NCI-H1436 (cell line): ENCODE measurements around the gene FANCM.

Experiments
- DNase-seq: peaks from one replicate; lab custom pipeline; 2025; lab: John Stamatoyannopoulos, UW

The FANCM gene, protein sequence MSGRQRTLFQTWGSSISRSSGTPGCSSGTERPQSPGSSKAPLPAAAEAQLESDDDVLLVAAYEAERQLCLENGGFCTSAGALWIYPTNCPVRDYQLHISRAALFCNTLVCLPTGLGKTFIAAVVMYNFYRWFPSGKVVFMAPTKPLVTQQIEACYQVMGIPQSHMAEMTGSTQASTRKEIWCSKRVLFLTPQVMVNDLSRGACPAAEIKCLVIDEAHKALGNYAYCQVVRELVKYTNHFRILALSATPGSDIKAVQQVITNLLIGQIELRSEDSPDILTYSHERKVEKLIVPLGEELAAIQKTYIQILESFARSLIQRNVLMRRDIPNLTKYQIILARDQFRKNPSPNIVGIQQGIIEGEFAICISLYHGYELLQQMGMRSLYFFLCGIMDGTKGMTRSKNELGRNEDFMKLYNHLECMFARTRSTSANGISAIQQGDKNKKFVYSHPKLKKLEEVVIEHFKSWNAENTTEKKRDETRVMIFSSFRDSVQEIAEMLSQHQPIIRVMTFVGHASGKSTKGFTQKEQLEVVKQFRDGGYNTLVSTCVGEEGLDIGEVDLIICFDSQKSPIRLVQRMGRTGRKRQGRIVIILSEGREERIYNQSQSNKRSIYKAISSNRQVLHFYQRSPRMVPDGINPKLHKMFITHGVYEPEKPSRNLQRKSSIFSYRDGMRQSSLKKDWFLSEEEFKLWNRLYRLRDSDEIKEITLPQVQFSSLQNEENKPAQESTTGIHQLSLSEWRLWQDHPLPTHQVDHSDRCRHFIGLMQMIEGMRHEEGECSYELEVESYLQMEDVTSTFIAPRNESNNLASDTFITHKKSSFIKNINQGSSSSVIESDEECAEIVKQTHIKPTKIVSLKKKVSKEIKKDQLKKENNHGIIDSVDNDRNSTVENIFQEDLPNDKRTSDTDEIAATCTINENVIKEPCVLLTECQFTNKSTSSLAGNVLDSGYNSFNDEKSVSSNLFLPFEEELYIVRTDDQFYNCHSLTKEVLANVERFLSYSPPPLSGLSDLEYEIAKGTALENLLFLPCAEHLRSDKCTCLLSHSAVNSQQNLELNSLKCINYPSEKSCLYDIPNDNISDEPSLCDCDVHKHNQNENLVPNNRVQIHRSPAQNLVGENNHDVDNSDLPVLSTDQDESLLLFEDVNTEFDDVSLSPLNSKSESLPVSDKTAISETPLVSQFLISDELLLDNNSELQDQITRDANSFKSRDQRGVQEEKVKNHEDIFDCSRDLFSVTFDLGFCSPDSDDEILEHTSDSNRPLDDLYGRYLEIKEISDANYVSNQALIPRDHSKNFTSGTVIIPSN (N-terminal part only)

DNA sequence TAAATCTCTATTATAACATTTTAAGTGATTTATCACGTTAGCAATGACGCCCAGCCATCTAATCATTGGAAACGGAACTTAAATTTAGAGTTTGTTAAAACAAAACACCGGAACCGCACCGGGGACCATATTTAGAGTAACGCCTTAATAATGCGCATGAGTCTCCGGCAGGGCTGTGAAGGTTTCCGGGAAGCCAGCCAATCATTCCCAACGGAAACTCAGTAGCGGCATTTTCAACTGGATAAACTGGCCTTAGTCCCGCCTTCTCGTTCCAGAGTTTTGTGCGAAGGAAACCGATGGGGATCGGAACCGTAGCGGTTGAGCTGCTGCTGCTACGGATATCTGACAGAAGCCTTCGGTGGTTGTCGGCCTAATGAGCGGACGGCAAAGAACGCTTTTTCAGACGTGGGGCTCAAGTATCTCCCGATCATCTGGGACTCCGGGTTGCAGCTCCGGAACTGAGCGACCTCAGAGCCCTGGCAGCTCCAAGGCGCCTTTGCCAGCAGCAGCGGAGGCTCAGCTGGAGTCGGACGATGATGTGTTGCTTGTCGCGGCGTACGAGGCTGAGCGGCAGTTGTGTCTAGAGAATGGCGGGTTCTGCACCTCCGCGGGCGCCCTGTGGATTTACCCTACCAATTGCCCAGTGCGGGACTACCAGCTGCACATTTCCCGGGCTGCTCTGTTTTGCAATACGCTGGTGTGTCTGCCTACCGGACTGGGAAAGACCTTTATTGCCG is at the start of gene FANCM:
FANCM (plus strand) TSS at position 272 of the 737 bp plus-strand sequence; CDS start at position 374, 102 bp downstream.
- peak; percentile 95 for DNase-seq

DNA sequence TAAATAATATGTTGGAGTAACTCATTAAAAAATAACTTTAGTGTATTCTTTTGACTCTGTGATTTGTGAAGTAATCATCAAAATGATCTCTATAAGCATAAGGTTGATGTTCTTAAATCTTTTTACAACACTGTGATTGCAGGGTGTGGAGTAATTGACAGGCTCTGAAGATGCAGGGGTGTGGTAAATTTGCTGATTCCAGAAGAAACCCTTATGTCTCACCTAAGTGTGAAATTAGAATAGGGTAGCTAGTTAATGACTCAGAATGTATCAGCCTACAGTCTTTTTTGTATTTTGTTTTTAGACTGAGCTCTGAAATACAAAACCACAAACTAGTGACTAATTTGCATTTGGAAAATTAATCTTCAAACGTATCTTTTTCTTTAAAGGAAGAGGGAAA is 45.9 kb upstream of the FANCM start:
- no peak for DNase-seq

DNA sequence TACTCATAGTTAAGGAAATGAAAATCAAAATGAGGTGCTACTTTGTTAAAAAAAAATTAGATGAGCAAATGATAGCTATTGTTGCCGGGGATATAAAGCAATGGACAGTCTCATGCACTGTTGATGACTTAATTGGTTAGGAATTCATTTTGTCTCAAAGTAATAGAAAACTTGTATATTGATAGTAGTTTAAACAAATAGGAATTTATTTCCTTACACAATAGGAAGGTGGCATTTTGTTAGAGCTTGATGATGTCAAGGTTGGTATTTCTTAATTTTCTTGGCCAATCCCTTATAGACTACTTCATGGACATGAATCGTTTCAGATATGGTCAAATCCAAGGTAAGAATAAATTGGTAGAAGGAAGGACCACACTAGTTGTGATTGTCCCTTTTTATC is 44.0 kb upstream of the FANCM start:
- no peak for DNase-seq

DNA sequence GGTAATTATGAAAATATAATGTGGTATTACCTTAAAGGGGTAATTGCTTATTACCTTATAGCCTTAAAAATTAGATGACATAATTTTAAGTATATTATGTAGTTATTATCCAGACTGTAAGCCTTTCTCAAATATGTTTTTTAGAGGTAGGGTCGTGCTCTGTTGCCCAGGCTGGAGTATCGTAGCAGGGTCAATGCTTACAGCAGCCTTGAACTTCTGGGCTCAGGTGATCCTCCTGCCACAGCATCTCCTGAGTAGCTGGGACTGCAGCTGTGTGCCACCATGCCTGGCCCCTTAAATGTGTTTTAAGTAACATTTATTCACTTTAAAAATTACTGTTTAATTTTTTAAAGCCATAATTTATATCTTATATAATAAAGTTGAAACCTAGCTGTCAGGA is 41.5 kb upstream of the FANCM start:
- DNase-seq: no peak

DNA sequence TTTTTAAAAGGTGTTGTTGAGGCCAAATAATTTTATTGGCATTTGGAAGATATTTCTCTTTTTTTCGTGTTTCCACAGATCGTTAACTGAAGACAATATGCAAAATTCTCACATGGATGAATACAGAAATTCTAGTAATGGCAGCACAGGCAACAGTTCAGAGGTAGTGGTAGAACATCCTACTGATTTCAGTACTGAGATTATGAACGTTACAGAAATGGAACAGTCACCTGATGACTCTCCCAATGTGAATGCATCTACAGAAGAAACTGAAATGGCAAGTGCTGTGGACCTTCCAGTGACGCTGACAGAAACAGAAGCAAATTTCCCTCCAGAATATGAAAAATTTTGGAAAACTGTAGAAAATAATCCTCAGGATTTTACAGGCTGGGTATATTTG is 40.6 kb upstream of the FANCM start:
- DNase-seq: no peak

DNA sequence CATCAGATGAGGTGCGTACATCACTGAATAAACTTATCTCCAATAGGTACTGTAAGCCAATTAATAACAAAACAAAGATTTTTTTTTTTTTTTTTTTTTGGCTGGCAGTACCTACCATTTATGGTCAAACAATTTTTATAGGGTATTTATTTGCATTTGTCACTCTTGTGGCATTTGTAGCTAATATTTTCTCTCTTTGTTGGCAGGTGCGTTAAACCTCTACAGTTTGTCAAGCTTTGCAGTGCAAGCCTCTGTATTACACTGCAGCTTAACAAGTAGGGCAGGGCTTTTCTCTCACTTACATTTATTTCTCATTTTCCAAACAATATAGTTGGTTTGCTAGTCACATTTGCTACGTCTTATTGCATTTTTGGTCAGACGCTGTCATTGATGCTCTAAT is 39.5 kb upstream of the FANCM start:
- DNase-seq: no peak

DNA sequence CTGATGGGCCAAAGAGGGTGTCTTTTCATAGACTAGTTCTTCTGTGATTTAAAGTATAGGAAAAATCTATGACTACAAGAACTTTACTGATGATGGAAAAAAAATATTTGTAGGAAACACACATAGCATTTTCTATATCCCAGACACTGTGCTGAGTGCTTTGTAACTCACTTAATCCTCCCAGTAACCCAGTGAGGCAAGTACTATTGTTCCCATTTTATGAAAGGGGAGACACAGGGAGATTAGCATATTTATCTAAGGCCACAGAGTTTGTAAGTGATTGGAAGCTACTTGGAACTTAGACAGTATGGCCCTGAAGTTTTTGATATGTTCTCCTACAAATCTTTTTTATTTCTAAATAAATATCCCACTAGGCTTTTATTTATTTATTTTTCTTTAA is 31.9 kb upstream of the FANCM start:
- DNase-seq: no peak

DNA sequence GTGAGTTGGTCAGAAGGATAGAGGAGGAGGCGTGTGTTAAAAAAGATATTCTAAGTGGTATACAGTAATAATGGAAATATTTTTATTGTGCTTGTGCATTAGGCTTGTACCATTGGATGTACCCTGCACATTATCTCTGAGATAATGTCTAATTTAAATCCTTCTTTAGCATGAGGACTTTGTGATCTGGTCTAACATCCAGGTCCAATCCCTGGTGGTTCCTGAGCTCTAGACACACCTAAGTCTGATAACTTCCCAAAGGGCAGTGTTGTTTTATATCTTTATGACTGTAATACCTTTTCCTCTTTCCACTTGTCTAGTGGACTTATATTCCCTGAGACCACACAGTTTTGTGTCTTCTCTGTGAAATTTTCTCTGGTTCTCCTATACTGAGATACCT is 31.2 kb upstream of the FANCM start:
- DNase-seq: no peak

DNA sequence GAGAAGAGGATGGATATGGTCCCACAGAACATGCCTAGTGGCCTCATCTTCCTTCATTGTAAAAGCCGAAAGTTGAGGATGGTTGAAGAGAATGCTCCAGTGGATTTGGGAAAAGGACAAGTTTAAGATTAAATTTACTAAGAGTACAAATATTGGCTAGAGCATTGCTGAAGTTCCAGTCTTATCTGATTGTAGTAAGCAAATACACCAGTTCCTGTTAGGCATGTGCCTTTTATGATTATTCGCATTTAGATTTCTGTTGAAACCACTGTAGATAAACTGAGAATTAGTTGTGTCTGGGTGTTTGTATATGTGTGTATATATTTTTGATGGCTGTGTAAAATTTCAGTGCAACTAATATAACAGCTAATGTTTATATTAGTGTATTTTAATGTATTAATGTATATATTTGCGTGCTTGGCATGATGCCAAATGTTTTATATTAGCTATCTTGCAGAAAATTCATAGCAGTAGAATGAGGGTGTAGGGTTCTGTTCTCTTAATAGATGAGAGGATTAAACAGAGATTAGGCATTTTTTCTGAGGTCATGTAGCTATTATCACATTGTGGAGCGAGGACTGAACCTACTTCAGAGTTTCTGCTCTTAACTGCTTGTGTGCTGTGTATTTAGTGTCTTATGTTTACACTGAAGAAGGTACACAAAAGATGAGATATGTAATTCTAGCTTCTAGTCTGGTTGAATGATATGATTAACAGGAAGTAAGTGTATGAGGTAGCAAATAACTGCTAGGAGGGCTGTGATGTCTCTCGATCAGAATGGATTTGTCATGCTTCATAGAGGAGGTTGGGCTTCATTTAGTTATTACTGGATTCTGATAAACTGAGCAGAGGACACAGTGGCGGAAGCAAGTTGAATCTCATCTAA is 22.6 kb upstream of the FANCM start:
- DNase-seq: peak; percentile 42

DNA sequence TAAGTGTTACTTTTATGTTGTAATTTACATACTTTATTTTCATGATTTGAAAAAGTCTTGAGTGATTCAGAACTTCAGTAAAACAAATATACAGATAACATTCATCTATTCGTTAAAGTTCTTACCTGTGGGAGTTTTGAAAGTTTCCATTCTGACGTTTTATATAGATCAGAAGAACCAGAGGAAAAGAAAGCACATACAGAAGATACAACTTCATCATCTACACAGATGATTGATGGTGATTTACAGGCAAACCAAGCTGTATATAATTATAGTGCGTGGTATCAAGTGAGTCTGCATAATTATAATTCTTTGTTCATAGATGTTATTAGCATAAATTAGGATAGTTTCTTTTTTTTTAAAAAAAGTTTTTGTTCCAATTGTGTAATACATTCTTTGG is 21.4 kb upstream of the FANCM start:
- no peak for DNase-seq

DNA sequence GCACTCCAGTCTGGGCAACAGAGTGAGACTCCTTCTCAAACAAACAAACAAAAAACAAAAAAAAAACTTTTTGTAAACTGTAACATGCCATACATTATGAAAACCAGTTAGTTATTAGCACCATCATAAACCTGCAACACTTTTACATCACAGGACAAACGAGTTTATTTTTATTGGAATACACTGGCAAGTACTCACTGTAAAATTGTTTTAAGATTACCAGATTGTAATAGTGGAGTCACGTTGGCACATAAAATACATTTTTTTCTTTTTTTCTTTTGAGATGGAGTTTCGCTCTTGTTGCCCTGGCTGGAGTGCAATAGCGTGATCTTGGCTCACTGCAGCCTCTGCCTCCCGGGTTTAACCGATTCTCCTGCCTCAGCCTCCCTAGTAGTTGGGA is 17.1 kb upstream of the FANCM start:
- no peak for DNase-seq

DNA sequence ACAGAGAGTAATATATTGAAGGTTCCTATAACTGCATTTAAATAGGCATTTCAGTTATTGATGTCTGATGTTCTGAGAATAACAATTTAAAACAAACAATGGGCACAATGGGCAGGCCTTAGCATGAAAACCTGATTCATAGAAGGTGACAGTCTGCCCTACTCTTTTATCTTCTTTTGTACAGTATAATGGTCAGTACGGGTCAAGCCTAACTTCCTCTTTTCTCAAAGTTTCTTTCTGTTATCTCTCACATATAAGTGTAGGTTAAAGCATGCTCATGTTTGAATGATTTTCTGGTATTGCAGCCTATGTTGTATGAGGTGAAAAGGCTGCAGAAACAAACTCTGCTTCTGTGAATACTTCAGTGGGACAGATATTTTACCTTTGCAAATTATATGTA is 15.6 kb upstream of the FANCM start:
- DNase-seq: no peak

DNA sequence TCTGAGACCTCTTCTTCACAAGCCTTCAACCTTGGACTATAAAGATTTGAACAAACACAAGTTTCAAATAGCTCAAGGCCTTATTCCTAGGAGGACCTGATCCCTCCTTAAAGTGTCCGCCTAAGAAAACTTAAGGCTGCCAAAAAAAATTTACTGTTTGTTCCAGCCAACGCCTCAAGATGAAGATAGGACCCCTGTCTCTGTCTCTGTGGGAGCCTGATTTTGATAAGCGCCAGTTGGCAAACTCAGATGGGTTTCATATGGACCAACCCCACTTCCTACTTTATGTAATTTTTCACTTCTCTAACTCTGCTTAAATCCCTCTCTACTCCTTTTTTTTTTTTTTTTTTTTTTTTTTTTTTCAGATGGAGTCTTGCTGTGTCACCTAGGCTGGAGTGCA is 12.5 kb upstream of the FANCM start:
- DNase-seq: no peak

DNA sequence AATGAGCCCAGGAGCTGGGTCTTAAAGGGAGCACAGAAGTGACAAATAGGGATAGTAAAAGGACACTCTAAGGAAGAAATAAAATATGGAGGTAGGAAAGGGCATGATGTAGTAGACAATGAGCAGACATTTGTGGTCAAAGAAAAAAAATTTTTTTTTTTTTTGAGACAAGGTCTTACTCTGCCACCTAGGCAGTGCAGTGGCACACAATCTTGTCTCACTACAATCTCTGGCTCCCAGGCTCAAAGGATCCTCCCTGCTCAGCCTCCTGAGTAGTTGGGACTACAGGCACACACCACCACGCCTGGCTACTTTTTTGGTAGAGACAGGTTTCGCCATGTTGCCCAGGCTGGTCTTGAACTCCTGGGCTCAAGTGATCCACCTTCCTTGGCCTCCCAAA is 10.0 kb upstream of the FANCM start:
- DNase-seq: no peak

DNA sequence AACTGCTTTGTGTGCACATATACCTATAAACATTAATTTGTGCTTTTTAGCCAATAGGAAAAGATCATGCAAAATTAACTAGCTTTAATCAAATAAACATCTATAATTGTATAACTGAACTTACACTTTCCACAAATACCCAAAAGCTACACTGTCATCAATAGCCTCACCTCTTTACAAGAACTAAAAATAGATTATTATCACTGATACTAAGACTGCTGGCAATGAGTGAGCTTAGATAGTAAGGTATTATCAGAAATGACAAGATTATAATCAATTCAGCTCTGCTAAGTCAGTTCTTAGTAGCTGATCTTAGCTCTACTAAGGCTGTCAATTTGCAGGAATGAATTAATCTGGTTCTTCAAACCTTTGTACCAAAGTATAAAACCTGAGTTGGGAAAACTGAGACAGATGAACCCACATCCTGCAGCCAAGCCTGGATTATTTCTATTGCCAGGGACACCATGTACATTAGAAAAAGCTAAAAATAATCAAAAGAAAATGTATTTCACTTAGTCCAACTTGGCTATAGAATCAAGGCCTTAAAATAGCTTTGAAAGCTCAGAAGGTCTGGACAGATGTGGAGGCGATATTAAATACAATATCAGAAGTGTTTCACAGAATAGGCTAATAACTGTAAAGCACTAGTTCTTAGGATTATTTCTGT is 6.6 kb upstream of the FANCM start:
- no peak for DNase-seq

DNA sequence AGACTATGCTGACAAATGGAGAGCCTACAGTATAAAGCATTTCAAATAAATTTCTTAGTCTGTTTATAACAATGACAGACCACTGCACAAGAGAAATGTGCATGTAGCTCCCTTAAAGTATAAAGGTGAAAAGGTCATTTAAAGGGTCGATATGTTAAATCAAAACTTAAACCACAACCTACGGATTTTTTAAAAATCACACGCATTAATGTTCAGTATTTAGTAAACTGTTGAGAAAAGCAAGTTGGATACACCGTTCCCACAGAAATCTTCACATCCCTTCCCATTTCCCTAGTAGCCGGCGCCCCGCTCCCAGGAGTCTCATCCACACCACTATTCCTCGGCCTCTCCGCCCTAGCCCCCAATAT is 2.1 kb upstream of the FANCM start:
- DNase-seq: no peak

DNA sequence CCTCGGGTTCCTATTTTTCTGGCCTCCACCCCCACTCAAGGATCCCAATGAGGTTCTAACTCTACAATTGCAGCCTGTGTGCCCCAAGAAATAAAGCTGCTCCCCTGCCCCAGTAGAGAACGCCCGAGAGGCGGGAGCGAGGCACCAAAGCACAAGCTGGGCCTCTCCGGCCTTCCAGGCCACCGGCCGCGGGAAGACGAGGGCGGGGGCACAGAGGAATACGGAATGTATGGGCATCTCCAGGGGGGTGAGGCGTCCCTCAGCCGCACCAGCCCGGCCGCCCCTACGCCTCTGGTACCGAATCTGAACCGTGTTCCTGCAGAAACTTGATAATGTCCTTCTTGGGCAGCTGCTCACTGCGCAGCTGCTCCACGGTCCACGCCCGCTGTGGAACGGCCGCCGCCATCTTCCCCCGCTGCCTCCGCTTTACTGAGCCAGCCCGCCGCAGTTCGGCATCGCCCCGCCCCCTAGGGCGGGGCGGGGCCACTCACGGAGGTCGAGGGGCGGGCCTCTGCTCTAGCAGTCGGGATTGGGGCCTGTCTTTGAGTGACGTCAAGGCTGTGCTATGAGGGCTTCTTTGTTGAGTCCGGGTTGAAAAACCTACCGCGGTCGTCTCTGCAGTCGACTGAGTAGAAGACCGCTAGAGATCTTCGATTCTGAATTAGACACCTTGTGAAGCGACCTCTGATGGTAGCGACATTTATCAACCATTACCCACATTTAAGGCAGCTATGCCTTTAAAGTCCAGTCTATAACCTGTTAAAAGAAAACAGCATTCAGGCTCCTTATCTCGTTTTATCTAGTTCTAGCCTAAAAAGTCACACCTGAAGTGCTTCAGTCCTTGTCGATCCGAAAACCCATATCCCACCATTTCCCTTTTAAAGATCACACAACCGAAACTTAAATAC is 1.4 kb upstream of the FANCM start, which contains the start of gene FKBP3:
FKBP3 (minus strand) TSS at position 431 of the 908 bp plus-strand sequence; CDS start at position 406, 25 bp downstream.
- DNase-seq: peak; percentile 98

DNA sequence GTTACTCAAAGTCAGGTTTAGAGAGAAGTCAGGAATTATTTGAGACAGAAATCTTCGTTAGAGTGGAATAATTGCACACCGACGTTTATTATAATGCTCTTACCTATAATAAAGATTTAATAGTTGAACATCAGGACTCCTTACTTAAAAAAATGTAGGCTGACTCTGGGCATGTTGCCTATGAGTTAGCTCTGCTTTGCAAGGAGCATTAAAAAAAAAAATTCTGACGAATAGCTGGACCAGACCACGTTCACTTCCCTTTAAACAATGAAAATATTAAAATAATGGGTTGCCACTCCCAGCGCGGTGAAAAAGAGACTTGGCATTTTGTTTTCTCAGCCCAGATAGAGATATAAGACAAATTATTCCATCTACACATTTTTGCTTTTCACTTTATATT is 574 bp upstream of the FANCM start:
- no peak for DNase-seq

DNA sequence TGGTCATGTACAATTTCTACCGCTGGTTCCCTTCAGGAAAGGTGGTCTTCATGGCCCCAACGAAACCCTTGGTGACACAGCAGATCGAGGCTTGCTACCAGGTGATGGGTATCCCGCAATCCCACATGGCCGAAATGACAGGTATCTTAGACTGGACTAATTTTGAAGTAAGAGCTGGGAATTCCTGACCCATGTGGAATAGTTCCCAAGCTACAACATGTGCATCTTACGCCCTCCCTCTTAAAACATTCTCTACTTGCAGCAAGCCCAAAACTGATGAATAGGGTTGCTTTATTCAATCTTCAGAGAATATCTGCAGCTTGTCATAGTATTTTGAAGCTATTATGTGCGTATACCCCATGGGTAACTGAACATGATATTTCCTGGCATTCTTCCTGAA is 669 bp downstream of the FANCM start:
- no peak for DNase-seq
